Measurements from ENCODE around the gene MRPL30.

GRCh38 chr2:99171377-99172140 lies 9.4 kb upstream of the MRPL30 start:
- TF ChIP-seq CTCF (IDR thresholded peaks at IDR 0.05) (no peak), POLR2A (IDR thresholded peaks at IDR 0.05) (no peak)

Measured in adrenal gland (tissue), 5 donors.